Epithelial cell of esophagus (primary cell): ENCODE results near the gene SLC25A51.
A peak's percentile ranks its signal among the peaks of the same experiment; 100 is the strongest.

Experiments used
- DNase-seq: peaks from one replicate; pipeline ENCODE4 v3.0.0; 2010; ENCODE audit warnings: low read depth
- H3K4me3 ChIP-seq: 2 replicates; pipeline ENCODE4 v1.5.1; 2011; ENCODE audit warnings: mild to moderate bottlenecking, low read length, control low read depth
- CTCF ChIP-seq: IDR thresholded peaks from 2 replicates; pipeline ENCODE4 v1.5.1; 2011; ENCODE audit warnings: low read depth, mild to moderate bottlenecking, low read length, control low read depth, inconsistent platforms; ENCODE audit not compliant: insufficient read depth; ENCODE audit errors: missing control alignments

The SLC25A51 gene

GRCh38 chr9:37903647-37904444, at the start of gene SLC25A51:
SLC25A51 (minus strand) TSS chr9:37904127; CDS start chr9:37888550, 15,577 bp downstream.
- H3K4me3 ChIP-seq, result peak within 1 kb of the TSS; percentile 85
- TF ChIP-seq CTCF, result peak; percentile 86
- peak; percentile 94 for DNase-seq

- DNase-seq, result no peak
- H3K4me3 ChIP-seq, result no peak overlapping the region
- no peak for TF ChIP-seq CTCF
These were observed 49.4 kb upstream of the SLC25A51 start for GRCh38 chr9:37953206-37953774.

- peak; percentile 87 for DNase-seq
- TF ChIP-seq CTCF, result no peak
- H3K4me3 ChIP-seq, result no peak overlapping the region
These were observed 48.8 kb upstream of the SLC25A51 start for GRCh38 chr9:37952731-37953130.

- no peak for DNase-seq
- no peak overlapping the region for H3K4me3 ChIP-seq
- TF ChIP-seq CTCF, result no peak
These were observed 47.9 kb upstream of the SLC25A51 start for GRCh38 chr9:37951671-37952449.

- TF ChIP-seq CTCF, result no peak
- no peak for DNase-seq
These were observed 46.6 kb upstream of the SLC25A51 start for GRCh38 chr9:37950561-37950960.

GRCh38 chr9:37949576-37949975, 45.6 kb upstream of the SLC25A51 start:
- TF ChIP-seq CTCF, result peak; percentile 7
- peak; percentile 66 for DNase-seq
- no peak overlapping the region for H3K4me3 ChIP-seq

More at GRCh38 chr9:37950561-37950960, 46.6 kb upstream of the SLC25A51 start:
- no peak overlapping the region for H3K4me3 ChIP-seq
